HCT116 (cell line): Measurements from ENCODE around the gene NUDT13. TPM values are rescaled to one million over a fixed set of nuclear protein-coding genes. Genes with fewer than 3 reads are reported as not detected.

ENCODE experiments used
- ATAC-seq: fragments of 200-7000 bp; cut with Tn5 transposase; 2 replicates; pipeline ENCODE4 v1.9.1; 2020; ENCODE audit warnings: mild to moderate bottlenecking, moderate library complexity
- BruUV-seq: library from RNA; stranded (reverse); fragments of 400-500 nt; replicated peaks from 2 replicates; lab custom pipeline; 2021; lab: Mats Ljungman, UMichigan
- CTCF ChIA-PET: fragments of 300-600 bp; sonication (Branson Sonifier 250); formaldehyde crosslinking; loops from one replicate; lab custom pipeline; 2021; ENCODE audit warnings: antibody characterized with exemption; lab: Charles Lee
- POLR2A ChIA-PET: fragments of 300-600, 350-600 bp; sonication (Branson Sonifier 250); formaldehyde crosslinking; loops from one replicate; lab custom pipeline; 2021; ENCODE audit warnings: antibody characterized with exemption; lab: Charles Lee
- RAD21 ChIA-PET, 2 experiments: fragments of 300-600 bp; sonication (Branson Sonifier 250); formaldehyde crosslinking; loops; one replicate each; lab custom pipeline; 2023; ENCODE audit warnings: low total read pairs in 2 of 2; ENCODE audit not compliant: uncharacterized antibody in 2 of 2, unreplicated experiment in 2 of 2, low non-redundant PET in 1 of 2; lab: Charles Lee
- DNase-seq: peaks from one replicate; pipeline ENCODE4 v3.0.0-alpha.2; 2010; ENCODE audit warnings: low read depth, low spot score
- H2AFZ ChIP-seq: fragments of 200-600 bp; shearing (Covaris generic), sonication (generic); 2 replicates; pipeline ENCODE4 v1.6.1; 2017; ENCODE audit warnings: low read depth, mixed run types, mixed read lengths, antibody characterized with exemption, low read length; ENCODE audit not compliant: poor library complexity, severe bottlenecking
- H3K27ac ChIP-seq: 2 replicates; pipeline ENCODE4 v1.5.1; 2012; ENCODE audit warnings: low read depth, low read length
- H3K27me3 ChIP-seq: fragments of 200-600 bp; sonication (generic); 2 replicates; pipeline ENCODE4 v1.6.1; 2016; ENCODE audit warnings: mixed run types, low read length, mixed read lengths; ENCODE audit not compliant: insufficient read depth
- H3K36me3 ChIP-seq, 2 experiments: fragments of 200-500 bp in 1 of 2; fragments of 200-600 bp in 1 of 2; sonication (Bioruptor generic) in 1 of 2; sonication (generic) in 1 of 2; 2 replicates each; pipeline versions ENCODE4 v1.5.1 to v1.6.1; 2014 to 2016; ENCODE audit warnings: low read length in 2 of 2, inconsistent platforms in 1 of 2, mixed read lengths in 1 of 2, mixed run types in 1 of 2; ENCODE audit not compliant: insufficient read depth in 2 of 2, control insufficient read depth in 1 of 2
- H3K4me1 ChIP-seq, 2 experiments: fragments of 200-600 bp in 1 of 2; sonication (generic) in 1 of 2; 2 replicates each; pipeline versions ENCODE4 v1.5.1 to v1.6.1; 2012 to 2017; ENCODE audit warnings: low read length in 2 of 2, inconsistent platforms in 1 of 2, mild to moderate bottlenecking in 1 of 2, mixed read lengths in 1 of 2, mixed run types in 1 of 2, moderate library complexity in 1 of 2; ENCODE audit not compliant: insufficient read depth in 2 of 2, control insufficient read depth in 1 of 2
- H3K4me2 ChIP-seq: fragments of 200-600 bp; sonication (generic); 2 replicates; pipeline ENCODE4 v1.6.1; 2017; ENCODE audit warnings: mixed run types, low read length, mixed read lengths
- H3K4me3 ChIP-seq, 2 experiments: fragments of 200-600 bp in 1 of 2; sonication (generic) in 1 of 2; replicated peaks in 1 of 2; 2 replicates each; pipeline ENCODE4 v1.5.1; 2011 to 2016; ENCODE audit warnings: low read length in 2 of 2, control low read depth in 1 of 2, low read depth in 1 of 2, mild to moderate bottlenecking in 1 of 2, mixed read lengths in 1 of 2, mixed run types in 1 of 2
- H3K79me2 ChIP-seq: fragments of 200-600 bp; sonication (generic); 2 replicates; pipeline ENCODE4 v1.6.1; 2017; ENCODE audit warnings: mild to moderate bottlenecking, mixed run types, low read length, moderate library complexity, mixed read lengths; ENCODE audit not compliant: insufficient read depth
- H3K9ac ChIP-seq: fragments of 200-600 bp; sonication (generic); 2 replicates; pipeline ENCODE4 v1.6.1; 2016; ENCODE audit warnings: low read length, mixed read lengths
- H3K9me2 ChIP-seq: fragments of 200-600 bp; sonication (generic), shearing (Covaris generic); 2 replicates; pipeline ENCODE4 v1.6.1; 2017; ENCODE audit warnings: mixed run types, mild to moderate bottlenecking, moderate library complexity; ENCODE audit not compliant: insufficient read depth
- H3K9me3 ChIP-seq, 2 experiments: fragments of 200-500 bp in 1 of 2; fragments of 200-600 bp in 1 of 2; sonication (Bioruptor generic) in 1 of 2; sonication (generic) in 1 of 2; 2 replicates each; pipeline ENCODE4 v1.6.1; 2014 to 2017; ENCODE audit warnings: low read length in 2 of 2, mixed read lengths in 2 of 2, inconsistent platforms in 1 of 2, low read depth in 1 of 2, mild to moderate bottlenecking in 1 of 2, mixed run types in 1 of 2, moderate library complexity in 1 of 2; ENCODE audit not compliant: control insufficient read depth in 1 of 2, insufficient read depth in 1 of 2
- H4K20me1 ChIP-seq: fragments of 200-600 bp; sonication (generic), shearing (Covaris generic); 2 replicates; pipeline ENCODE4 v1.6.1; 2017; ENCODE audit warnings: mixed run types, mild to moderate bottlenecking, moderate library complexity; ENCODE audit not compliant: insufficient read depth
- CEBPB ChIP-seq: IDR thresholded peaks from 2 replicates; pipeline ENCODE4 v1.6.1; 2012; ENCODE audit warnings: low read depth
- ELF1 ChIP-seq: IDR thresholded peaks from 2 replicates; pipeline ENCODE4 v1.6.1; 2012; ENCODE audit warnings: low read depth, borderline replicate concordance
- EZH2phosphoT487 ChIP-seq: fragments of 200-600 bp; IDR thresholded peaks from 2 replicates; pipeline ENCODE4 v1.6.1; 2018; ENCODE audit warnings: antibody characterized with exemption, borderline replicate concordance
- FOSL1 ChIP-seq: IDR thresholded peaks from 2 replicates; pipeline ENCODE4 v1.6.1; 2012; ENCODE audit warnings: low read depth
- POLR2AphosphoS5 ChIP-seq: IDR thresholded peaks from 2 replicates; pipeline ENCODE4 v1.6.1; 2011; ENCODE audit warnings: mild to moderate bottlenecking, low read depth, low read length, moderate library complexity
- RAD21 ChIP-seq: IDR thresholded peaks from 2 replicates; pipeline ENCODE4 v1.6.1; 2012; ENCODE audit warnings: low read depth, mild to moderate bottlenecking
- SRF ChIP-seq: IDR thresholded peaks from 2 replicates; pipeline ENCODE4 v1.6.1; 2012; ENCODE audit warnings: low read depth
- YY1 ChIP-seq: IDR thresholded peaks from 2 replicates; pipeline ENCODE4 v1.6.1; 2011; ENCODE audit warnings: low read length, low read depth, moderate library complexity, mild to moderate bottlenecking; ENCODE audit not compliant: insufficient replicate concordance; ENCODE audit errors: extremely low read depth
- intact Hi-C: fragments of 100-400 bp; cut with micrococcal nuclease; formaldehyde crosslinking; loops from 2 replicates; pipeline ENCODE4 v1.10.0; 2022
- total RNA-seq: library from RNA; stranded (reverse); gene quantifications from one replicate; pipeline ENCODE4 v1.2.1, GENCODE V29; 2021; ENCODE audit not compliant: unreplicated experiment
- TF ChIP-seq, protein P1 (sequence below), 3 experiments: fragments of 200-600 bp in 1 of 3; sonication (generic) in 1 of 3; IDR thresholded peaks in 2 of 3; conservative IDR thresholded peaks in 1 of 3; 2 replicates each; pipeline ENCODE4 v1.5.1; 2012 to 2017; ENCODE audit warnings: low read depth in 2 of 3, low read length in 2 of 3, antibody characterized with exemption in 1 of 3, borderline replicate concordance in 1 of 3, control low read depth in 1 of 3, mild to moderate bottlenecking in 1 of 3, mixed read lengths in 1 of 3, mixed run types in 1 of 3, moderate library complexity in 1 of 3; ENCODE audit not compliant: insufficient read depth in 1 of 3
- TF ChIP-seq, protein P2 (sequence below): IDR thresholded peaks from 2 replicates; pipeline ENCODE4 v1.6.1; 2012
- TF ChIP-seq, protein P3 (sequence below): IDR thresholded peaks from 2 replicates; pipeline ENCODE4 v1.6.1; 2012; ENCODE audit warnings: low read depth
- TF ChIP-seq, protein P4 (sequence below): IDR thresholded peaks from 2 replicates; pipeline ENCODE4 v1.6.1; 2011; ENCODE audit warnings: mild to moderate bottlenecking, low read length, moderate library complexity; ENCODE audit not compliant: insufficient replicate concordance; ENCODE audit errors: extremely low read depth

The NUDT13 gene
- total RNA-seq, 1 experiment from 2014 or later = 1.2 TPM

DNA sequence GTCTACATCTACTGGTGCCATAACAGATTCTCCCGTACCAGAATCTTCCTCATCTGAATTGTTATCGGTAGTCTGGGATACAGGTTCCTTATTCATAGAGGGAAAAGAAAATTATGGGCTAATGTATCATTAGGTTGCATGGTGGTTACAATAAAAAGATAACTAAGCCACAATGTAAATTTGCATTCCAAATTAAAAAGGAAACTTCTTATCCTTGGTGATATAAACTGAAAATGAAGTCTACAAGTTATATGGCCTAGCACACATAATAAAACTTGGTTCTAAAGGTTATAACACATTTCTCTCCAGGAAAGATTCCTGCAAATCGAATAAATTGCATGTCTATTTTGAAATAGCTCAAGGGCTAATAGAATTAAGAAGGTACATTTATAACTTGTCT is 24.5 kb downstream of the NUDT13 start:
- no peaks in the 10 kb centered on the region for H3K9me2 ChIP-seq
- H3K27me3 ChIP-seq = no peaks in the 10 kb centered on the region
- no peak overlapping the region for H2AFZ ChIP-seq
- no peaks in the 10 kb centered on the region for H4K20me1 ChIP-seq
- POLR2A ChIA-PET = no interaction called here
- no peak for TF ChIP-seq SRF
- ATAC-seq = no peak
- no peak for DNase-seq
- H3K4me2 ChIP-seq = no peak overlapping the region
- H3K9ac ChIP-seq = no peak overlapping the region
- BruUV-seq = no TSS peak
- peaks cover 40 to 67% of the 10 kb centered on the region in 2 experiments for H3K36me3 ChIP-seq
- no peaks in the 10 kb centered on the region; a peak in 1 of 4 replicates for H3K4me1 ChIP-seq
- CTCF ChIA-PET = no interaction called here
- RAD21 ChIA-PET = no interaction called here
- no peak overlapping the region for H3K4me3 ChIP-seq
- no peaks in the 10 kb centered on the region for H3K9me3 ChIP-seq
- H3K27ac ChIP-seq = no peak overlapping the region
- no peaks in the 10 kb centered on the region; the same call in 1 of the 2 replicates for H3K79me2 ChIP-seq
- intact Hi-C loops = no loop called here

DNA sequence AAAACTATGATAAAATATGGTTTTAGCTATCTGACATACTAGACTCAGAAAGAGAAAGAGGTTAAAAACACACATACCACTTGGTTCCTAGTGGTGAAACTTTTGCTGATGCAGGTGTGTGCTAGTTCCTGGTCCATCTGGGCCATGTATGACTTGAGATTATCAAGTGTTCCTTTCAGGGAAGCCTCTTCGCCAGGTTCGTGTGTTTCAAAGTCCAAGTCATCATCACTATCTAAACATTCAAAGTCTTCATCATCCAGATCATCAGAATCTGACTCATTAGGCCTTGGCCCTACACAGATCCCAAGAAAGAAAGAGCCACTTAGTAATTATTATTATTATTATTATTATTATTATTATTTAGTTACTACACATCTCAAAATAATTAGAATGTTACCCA is 26.4 kb downstream of the NUDT13 start:
- Histone ChIP-seq H3K4me1 (no peaks in the 10 kb centered on the region; a peak in 1 of 4 replicates), H3K4me2 (no peak overlapping the region), H3K79me2 (no peaks in the 10 kb centered on the region; the same call in 1 of the 2 replicates), H2AFZ (no peak overlapping the region), H3K9me3 (no peaks in the 10 kb centered on the region), H3K4me3 (no peak overlapping the region), H3K9ac (no peak overlapping the region), H3K27ac (no peak overlapping the region), H3K9me2 (no peaks in the 10 kb centered on the region), H3K27me3 (no peaks in the 10 kb centered on the region), H3K36me3 (peaks cover 30 to 60% of the 10 kb centered on the region in 2 experiments), H4K20me1 (no peaks in the 10 kb centered on the region)
- ChIA-PET RAD21 (no interaction called here), CTCF (no interaction called here), POLR2A (no interaction called here)
- BruUV-seq = no TSS peak
- ATAC-seq (no peak), DNase-seq (no peak)
- intact Hi-C loops = no loop called here
- TF ChIP-seq FOSL1 (no peak), POLR2AphosphoS5 (no peak), RAD21 (no peak), EZH2phosphoT487 (no peak), YY1 (no peak), CEBPB (no peak), ELF1 (no peak)
- TF ChIP-seq, protein P1, sequence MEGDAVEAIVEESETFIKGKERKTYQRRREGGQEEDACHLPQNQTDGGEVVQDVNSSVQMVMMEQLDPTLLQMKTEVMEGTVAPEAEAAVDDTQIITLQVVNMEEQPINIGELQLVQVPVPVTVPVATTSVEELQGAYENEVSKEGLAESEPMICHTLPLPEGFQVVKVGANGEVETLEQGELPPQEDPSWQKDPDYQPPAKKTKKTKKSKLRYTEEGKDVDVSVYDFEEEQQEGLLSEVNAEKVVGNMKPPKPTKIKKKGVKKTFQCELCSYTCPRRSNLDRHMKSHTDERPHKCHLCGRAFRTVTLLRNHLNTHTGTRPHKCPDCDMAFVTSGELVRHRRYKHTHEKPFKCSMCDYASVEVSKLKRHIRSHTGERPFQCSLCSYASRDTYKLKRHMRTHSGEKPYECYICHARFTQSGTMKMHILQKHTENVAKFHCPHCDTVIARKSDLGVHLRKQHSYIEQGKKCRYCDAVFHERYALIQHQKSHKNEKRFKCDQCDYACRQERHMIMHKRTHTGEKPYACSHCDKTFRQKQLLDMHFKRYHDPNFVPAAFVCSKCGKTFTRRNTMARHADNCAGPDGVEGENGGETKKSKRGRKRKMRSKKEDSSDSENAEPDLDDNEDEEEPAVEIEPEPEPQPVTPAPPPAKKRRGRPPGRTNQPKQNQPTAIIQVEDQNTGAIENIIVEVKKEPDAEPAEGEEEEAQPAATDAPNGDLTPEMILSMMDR (IDR thresholded peaks at IDR 0.05 in 2 of 3, conservative IDR thresholded peaks at IDR 0.05 in 1 of 3; ENCODE audit: borderline replicate concordance in 1 of 3, insufficient read depth in 1 of 3, low read depth in 2 of 3, low read length in 2 of 3) = no peak
- TF ChIP-seq, protein P2, sequence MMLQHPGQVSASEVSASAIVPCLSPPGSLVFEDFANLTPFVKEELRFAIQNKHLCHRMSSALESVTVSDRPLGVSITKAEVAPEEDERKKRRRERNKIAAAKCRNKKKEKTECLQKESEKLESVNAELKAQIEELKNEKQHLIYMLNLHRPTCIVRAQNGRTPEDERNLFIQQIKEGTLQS = no peak
- TF ChIP-seq, protein P3, sequence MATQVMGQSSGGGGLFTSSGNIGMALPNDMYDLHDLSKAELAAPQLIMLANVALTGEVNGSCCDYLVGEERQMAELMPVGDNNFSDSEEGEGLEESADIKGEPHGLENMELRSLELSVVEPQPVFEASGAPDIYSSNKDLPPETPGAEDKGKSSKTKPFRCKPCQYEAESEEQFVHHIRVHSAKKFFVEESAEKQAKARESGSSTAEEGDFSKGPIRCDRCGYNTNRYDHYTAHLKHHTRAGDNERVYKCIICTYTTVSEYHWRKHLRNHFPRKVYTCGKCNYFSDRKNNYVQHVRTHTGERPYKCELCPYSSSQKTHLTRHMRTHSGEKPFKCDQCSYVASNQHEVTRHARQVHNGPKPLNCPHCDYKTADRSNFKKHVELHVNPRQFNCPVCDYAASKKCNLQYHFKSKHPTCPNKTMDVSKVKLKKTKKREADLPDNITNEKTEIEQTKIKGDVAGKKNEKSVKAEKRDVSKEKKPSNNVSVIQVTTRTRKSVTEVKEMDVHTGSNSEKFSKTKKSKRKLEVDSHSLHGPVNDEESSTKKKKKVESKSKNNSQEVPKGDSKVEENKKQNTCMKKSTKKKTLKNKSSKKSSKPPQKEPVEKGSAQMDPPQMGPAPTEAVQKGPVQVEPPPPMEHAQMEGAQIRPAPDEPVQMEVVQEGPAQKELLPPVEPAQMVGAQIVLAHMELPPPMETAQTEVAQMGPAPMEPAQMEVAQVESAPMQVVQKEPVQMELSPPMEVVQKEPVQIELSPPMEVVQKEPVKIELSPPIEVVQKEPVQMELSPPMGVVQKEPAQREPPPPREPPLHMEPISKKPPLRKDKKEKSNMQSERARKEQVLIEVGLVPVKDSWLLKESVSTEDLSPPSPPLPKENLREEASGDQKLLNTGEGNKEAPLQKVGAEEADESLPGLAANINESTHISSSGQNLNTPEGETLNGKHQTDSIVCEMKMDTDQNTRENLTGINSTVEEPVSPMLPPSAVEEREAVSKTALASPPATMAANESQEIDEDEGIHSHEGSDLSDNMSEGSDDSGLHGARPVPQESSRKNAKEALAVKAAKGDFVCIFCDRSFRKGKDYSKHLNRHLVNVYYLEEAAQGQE = no peak
- TF ChIP-seq, protein P4, sequence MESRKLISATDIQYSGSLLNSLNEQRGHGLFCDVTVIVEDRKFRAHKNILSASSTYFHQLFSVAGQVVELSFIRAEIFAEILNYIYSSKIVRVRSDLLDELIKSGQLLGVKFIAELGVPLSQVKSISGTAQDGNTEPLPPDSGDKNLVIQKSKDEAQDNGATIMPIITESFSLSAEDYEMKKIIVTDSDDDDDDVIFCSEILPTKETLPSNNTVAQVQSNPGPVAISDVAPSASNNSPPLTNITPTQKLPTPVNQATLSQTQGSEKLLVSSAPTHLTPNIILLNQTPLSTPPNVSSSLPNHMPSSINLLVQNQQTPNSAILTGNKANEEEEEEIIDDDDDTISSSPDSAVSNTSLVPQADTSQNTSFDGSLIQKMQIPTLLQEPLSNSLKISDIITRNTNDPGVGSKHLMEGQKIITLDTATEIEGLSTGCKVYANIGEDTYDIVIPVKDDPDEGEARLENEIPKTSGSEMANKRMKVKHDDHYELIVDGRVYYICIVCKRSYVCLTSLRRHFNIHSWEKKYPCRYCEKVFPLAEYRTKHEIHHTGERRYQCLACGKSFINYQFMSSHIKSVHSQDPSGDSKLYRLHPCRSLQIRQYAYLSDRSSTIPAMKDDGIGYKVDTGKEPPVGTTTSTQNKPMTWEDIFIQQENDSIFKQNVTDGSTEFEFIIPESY = no peak
